GM18520 (cell line): Measurements from ENCODE around the gene OTUD3.
A peak's percentile ranks its signal among the peaks of the same experiment; 100 is the strongest.
"Not testable (repeated sequence)": the region's sequence is repeated elsewhere in the genome, so short reads cannot be mapped to it uniquely, and the experiment has no call there.

Experiments used
- ATAC-seq: cut with Tn5 transposase; IDR thresholded peaks from one replicate; pipeline ENCODE4 v1.9.1; 2021; ENCODE audit not compliant: unreplicated experiment

Gene OTUD3, protein sequence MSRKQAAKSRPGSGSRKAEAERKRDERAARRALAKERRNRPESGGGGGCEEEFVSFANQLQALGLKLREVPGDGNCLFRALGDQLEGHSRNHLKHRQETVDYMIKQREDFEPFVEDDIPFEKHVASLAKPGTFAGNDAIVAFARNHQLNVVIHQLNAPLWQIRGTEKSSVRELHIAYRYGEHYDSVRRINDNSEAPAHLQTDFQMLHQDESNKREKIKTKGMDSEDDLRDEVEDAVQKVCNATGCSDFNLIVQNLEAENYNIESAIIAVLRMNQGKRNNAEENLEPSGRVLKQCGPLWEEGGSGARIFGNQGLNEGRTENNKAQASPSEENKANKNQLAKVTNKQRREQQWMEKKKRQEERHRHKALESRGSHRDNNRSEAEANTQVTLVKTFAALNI

GRCh38 chr1:19882111-19883071, at the start of gene OTUD3:
TSS of gene OTUD3 (plus strand) at chr1:19882395. CDS start at chr1:19882514, 119 bp downstream.
- ATAC-seq = peak; percentile 92

DNA sequence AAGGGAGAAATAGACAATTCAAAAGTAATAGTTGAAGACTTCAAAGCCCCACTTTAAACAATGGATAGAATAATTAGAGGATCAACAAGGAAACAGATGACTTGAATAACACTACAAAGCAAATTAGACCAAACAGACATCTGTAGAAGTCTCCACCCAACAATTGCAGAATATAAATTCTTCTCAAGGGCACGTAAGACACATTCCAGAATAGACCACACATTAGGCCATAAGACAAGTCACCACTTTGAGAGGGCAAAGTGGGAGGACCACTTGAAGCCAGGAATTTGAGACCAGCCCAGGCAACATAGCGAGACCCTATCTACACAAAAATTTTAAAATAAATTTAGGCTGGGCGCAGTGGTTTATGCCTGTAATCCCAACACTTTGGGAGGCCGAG, 46.6 kb upstream of the OTUD3 start:
- ATAC-seq = no peak

DNA sequence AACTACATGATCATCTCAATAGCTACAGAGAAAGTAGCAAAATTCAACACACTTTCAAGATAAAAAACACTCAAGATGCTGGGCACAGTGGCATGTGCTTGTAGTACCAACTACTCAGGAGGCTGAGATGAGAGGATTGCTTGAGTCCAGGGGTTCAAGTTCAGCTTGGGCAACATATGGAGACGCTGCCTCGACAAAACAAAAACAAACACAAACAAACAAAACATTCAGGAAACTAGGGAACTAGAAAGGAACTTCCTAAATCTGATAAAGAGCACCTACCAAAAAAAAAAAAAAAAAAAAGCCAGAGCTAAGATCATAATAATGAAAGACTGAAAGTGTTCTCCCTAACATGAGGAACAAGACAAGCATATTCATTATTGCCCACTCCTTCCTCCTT, 44.3 kb upstream of the OTUD3 start:
- no peak for ATAC-seq

- ATAC-seq = no peak
Measured at GRCh38 chr1:19840228-19840627, 42.0 kb upstream of the OTUD3 start.

DNA sequence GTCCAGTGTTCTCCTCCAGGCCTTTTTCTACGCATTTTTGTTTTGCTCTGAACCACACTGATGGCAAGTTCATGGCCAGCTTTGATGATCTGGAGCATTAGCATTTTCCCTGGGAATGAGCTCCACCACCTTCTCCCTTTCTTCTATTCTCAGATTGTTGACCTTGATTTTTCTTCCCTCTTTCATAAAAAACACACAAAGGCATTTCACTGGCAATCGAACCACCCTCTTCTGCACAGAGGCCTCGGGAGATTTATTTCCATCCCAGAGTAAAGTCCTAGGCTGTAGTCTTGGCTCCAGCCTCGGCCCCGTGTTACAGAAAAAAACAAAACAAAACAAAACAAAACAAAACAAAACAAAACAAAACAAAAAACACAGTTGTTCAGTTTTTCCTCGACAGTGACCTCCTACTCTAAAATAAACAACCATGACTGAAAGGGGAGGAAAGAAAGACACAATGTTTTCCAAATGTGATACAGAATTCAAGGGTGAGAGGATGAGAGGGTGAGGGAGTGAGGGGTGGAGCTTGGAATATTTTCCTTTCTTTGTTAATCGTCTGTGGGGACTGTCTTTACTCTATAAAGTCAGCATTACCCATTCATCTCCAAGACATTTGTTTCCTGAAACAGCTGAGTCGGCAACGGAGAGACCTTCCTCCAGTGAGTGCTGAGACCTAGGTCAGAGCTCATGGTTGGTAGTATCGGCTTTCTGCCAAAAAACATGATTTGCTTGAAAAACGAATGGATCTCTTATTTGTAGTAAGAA, 37.3 kb upstream of the OTUD3 start:
- ATAC-seq = no peak

- no peak for ATAC-seq
Measured at GRCh38 chr1:19845555-19845954, 36.6 kb upstream of the OTUD3 start.

GRCh38 chr1:19846338-19846737, 35.9 kb upstream of the OTUD3 start:
- ATAC-seq = no peak

GRCh38 chr1:19847334-19847733, 34.9 kb upstream of the OTUD3 start:
- not testable (repeated sequence) for ATAC-seq

DNA sequence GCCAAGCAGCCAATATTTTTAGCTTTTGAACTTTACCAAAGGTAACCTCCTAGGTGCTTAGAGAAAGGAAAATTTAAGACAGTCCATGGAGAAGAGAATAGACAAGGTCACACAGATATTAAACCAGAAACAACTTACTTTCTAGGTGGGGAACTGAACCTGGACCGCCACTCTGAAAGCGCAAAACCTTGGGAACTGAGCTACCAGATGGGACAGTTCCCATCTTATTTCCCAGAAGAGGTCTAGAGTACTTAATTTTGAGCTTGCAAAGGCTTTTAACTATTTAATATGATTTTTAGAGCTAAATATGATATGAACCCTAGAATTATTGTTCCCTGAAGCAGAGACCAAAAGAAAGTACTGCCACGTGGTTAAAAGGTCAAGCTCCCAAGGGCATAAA, 32.9 kb upstream of the OTUD3 start:
- ATAC-seq = not testable (repeated sequence)

DNA sequence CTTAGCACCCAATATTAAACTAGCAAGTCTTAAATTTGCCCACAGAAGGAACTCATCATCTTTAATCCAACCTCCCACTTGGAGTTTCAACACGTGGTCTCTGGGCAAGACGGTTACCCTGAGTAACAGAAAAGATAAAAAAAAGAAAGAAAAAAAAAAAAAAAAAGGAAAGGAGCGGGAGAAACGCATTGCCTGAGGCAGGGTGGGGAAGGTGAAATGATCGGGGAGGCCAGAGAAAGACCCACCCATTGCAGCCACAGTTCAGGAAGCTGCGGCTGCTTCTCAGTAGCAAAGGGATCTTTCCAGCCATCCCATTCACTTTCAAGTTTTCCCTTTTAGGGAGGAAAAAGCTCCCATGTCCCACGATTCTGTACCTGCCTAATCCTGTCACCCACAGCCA, 32.0 kb upstream of the OTUD3 start:
- ATAC-seq = no peak

GRCh38 chr1:19852036-19852435, 30.2 kb upstream of the OTUD3 start:
- no peak for ATAC-seq

GRCh38 chr1:19854866-19855265, 27.3 kb upstream of the OTUD3 start:
- ATAC-seq = no peak

GRCh38 chr1:19858893-19859292, 23.3 kb upstream of the OTUD3 start:
- ATAC-seq = no peak

- no peak for ATAC-seq
Measured at GRCh38 chr1:19859876-19860275, 22.3 kb upstream of the OTUD3 start.

- no peak for ATAC-seq
Measured at GRCh38 chr1:19860418-19860817, 21.8 kb upstream of the OTUD3 start.

- no peak for ATAC-seq
Measured at GRCh38 chr1:19861034-19861433, 21.2 kb upstream of the OTUD3 start.

DNA sequence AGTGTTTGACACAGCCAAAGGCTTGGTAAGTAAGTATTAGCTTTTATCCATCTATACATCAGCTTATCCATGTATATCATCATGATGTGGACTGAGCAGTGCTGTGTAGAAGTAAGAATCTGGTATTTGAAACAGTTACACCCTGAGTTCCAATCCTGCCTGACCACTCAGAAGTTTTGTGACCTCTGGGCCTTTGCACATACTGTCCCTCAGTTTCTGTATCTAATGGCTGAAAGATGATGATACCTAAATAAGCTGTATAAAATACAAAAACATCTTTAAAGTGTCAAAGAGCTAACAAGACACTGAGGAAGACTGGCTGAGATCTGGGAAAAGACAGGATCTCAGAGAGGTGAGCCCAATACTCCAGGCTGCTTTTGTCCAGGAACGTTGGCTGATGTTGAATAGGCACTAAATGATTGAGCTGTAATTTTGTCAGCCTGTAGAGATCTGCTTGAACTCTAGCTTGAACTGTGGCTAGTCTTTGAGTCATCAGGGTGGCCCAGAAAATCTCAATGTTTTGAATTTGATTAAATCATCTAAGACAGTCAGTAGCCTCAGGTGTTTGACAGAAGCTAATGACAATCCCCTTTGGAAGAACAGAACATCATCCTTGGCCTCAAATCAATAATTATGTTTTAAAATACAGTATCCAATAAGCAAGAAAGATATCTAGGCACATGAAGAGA, 20.2 kb upstream of the OTUD3 start:
- ATAC-seq = no peak

DNA sequence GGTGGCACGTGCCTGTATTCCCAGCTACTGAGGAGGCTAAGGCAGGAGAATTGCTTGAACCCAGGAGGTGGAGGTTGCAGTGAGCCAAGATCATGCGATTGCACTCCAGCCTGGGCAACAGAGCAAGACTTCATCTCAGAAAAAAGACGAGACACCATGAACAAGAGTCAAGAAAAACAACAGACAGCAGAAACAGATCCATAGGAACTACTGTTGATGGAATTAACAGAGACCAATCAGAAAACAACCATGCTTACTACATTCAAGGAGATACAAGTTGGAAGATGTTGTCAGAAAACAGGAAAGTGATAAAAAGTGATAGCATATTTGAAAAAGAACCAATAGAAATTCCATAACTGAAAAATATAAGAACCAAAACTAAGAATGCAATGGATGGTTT, 19.3 kb upstream of the OTUD3 start:
- no peak for ATAC-seq

- ATAC-seq = no peak
Measured at GRCh38 chr1:19864570-19865160, 17.5 kb upstream of the OTUD3 start.

GRCh38 chr1:19866029-19866428, 16.2 kb upstream of the OTUD3 start:
- ATAC-seq = no peak
